ENCODE results near the gene SERPINB13. TPM values are rescaled to one million over a fixed set of nuclear protein-coding genes. Genes with fewer than 3 reads are reported as not detected.
"Not testable (repeated sequence)": the region's sequence is repeated elsewhere in the genome, so short reads cannot be mapped to it uniquely, and the experiment has no call there.

SERPINB13 gene
- total RNA-seq, 1 experiment from 2014 or later: not detected

DNA sequence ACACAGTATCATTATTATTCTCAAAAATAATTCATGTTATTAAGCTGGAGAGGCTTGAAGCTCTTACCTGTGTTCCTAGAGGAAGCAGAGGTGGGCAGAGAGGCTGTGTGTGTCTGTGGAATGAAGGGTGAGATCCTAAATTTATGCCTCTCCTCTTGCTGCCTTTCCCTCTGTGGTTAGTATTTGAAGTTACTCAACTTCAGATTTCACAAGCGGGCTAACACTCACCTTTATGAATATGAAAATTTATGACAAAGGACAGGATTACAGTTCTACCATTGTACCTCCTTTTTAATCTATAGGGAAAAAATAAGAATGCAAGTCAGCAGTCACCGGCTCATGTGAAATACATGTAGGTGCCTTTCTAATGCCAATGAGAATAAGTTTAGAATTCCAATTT lies 57.0 kb downstream of the SERPINB13 start, which contains the start of gene SERPINB4:
Gene SERPINB4, minus strand, starts transcription at position 115 of the 400 bp plus-strand sequence. CDS start 679 bp downstream, outside the sequence.
- DNase-seq (ENCODE audit: extremely low read depth, low read depth): not testable (repeated sequence)

DNA sequence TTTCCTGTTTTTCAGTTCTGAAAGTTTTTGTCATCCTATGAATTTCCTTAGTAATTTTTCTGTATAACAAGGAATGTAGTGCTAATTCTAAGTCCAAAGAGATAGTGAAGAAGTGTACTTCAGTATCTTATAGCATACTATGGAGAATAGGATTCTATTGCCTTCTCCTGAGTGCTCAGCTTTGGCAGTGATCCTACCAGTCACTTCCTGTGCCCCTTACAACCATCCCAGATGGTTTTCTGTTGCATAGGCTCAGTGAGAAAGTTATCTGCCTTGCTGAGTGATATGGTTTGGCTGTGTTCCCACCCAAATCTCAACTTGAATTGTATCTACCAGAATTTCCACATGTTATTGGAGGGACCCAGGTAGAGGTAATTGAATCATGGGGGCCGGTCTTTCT lies 57.6 kb downstream of the SERPINB13 start:
- DNase-seq (ENCODE audit: extremely low read depth, low read depth): not testable (repeated sequence)

GRCh38 chr18:63646936-63647335 lies 59.8 kb downstream of the SERPINB13 start:
- no peak for DNase-seq (ENCODE audit: extremely low read depth, low read depth)

DNA sequence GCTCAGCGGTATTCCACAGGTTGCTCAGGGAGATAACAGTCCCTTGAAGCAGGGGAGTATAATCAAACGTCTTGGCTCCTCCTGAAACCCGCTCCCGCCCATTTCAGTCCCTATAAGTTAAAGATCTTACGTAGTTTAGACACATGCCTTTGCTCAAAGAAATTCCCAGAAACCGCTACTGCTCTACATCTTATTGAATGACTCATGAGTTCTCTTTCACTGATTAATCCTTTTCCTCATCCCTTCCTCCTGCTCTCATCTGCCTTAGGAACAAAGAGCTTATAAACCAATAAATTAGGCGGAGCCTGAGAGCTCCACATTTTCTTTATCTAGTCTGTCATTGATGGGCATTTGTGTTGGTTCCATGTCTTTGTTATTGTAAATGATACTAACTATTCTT lies 61.1 kb downstream of the SERPINB13 start:
- no peak for DNase-seq (ENCODE audit: extremely low read depth, low read depth)

Other genes starting within 250 kb of the SERPINB13 start
- 29.8 and 30.7 TPM in 2 replicates for gene KDSR, start 220.1 kb upstream of the SERPINB13 start, total RNA-seq (2014; rRNA removed; shearing (Covaris generic))
- gene VPS4B, start 164.9 kb upstream of the SERPINB13 start, total RNA-seq (2014; rRNA removed; shearing (Covaris generic)): 38.4 and 39.6 TPM in 2 replicates
- gene SERPINB5, start 110.4 kb upstream of the SERPINB13 start, total RNA-seq (2014; rRNA removed; shearing (Covaris generic)): 61.1 and 64.9 TPM in 2 replicates
- not detected in 2 replicates for gene SERPINB12, start 45.0 kb upstream of the SERPINB13 start, total RNA-seq (2014; rRNA removed; shearing (Covaris generic))
- gene SERPINB4, start 56.9 kb downstream of the SERPINB13 start, total RNA-seq (2014; rRNA removed; shearing (Covaris generic)): not detected in 2 replicates
- gene SERPINB3, start 74.5 kb downstream of the SERPINB13 start, total RNA-seq (2014; rRNA removed; shearing (Covaris generic)): 0.15 and 0.23 TPM in 2 replicates
- 107 and 126 TPM in 2 replicates for gene SERPINB11, start 115.6 kb downstream of the SERPINB13 start, total RNA-seq (2014; rRNA removed; shearing (Covaris generic))
- gene SERPINB7, start 188.1 kb downstream of the SERPINB13 start, total RNA-seq (2014; rRNA removed; shearing (Covaris generic)): 0.32 TPM in 1 of 2 replicates, not detected in the other